ENCODE results near the gene CTSO.

- no peak for TF ChIP-seq CTCF (IDR thresholded peaks at IDR 0.05 in 8 of 11, conservative IDR thresholded peaks at IDR 0.05 in 3 of 11)
- TF ChIP-seq POLR2A (IDR thresholded peaks at IDR 0.05): no peak
Measured at GRCh38 chr4:155995069-155995468, 41.4 kb upstream of the CTSO start.
